ENCODE data around the gene PSD. TPM values are rescaled to one million over a fixed set of nuclear protein-coding genes. Genes with fewer than 3 reads are reported as not detected.
A peak's percentile ranks its signal among the peaks of the same experiment; 100 is the strongest.

The PSD gene
- total RNA-seq, 1 donor from 2014 or later, result 88.5 TPM

GRCh38 chr10:102450374-102451104, 32.0 kb upstream of the PSD start:
- Mint-ChIP-seq H3K27me3 (ENCODE audit: unreplicated experiment) (peaks cover 3% of the 10 kb centered on the region), H3K27ac (ENCODE audit: unreplicated experiment) (peak overlapping the region; percentile 76), H3K4me1 (ENCODE audit: low read depth, unreplicated experiment) (peaks cover 6% of the 10 kb centered on the region), H3K36me3 (ENCODE audit: unreplicated experiment) (no peaks in the 10 kb centered on the region), H3K9me3 (ENCODE audit: unreplicated experiment) (peaks cover 8% of the 10 kb centered on the region), H3K4me3 (ENCODE audit: unreplicated experiment) (peak overlapping the region; percentile 94)
- no peak for TF ChIP-seq CTCF (IDR thresholded peaks at IDR 0.05; ENCODE audit: partially characterized antibody, unreplicated experiment)
- DNase-seq, result peak; percentile 75

- Mint-ChIP-seq H3K27ac (ENCODE audit: unreplicated experiment) (peak overlapping the region; percentile 76), H3K4me1 (ENCODE audit: low read depth, unreplicated experiment) (peaks cover 6% of the 10 kb centered on the region), H3K27me3 (ENCODE audit: unreplicated experiment) (peaks cover 3% of the 10 kb centered on the region), H3K9me3 (ENCODE audit: unreplicated experiment) (peaks cover 6% of the 10 kb centered on the region), H3K4me3 (ENCODE audit: unreplicated experiment) (peak overlapping the region; percentile 94), H3K36me3 (ENCODE audit: unreplicated experiment) (no peaks in the 10 kb centered on the region)
- no peak for DNase-seq
- TF ChIP-seq CTCF (IDR thresholded peaks at IDR 0.05; ENCODE audit: partially characterized antibody, unreplicated experiment), result no peak
These were observed 31.5 kb upstream of the PSD start for GRCh38 chr10:102450124-102450373.

GRCh38 chr10:102449321-102450123, 30.9 kb upstream of the PSD start:
- peak overlapping the region; percentile 94 for H3K4me3 Mint-ChIP-seq (ENCODE audit: unreplicated experiment)
- H3K27me3 Mint-ChIP-seq (ENCODE audit: unreplicated experiment), result peaks cover 3% of the 10 kb centered on the region
- no peak for TF ChIP-seq CTCF (IDR thresholded peaks at IDR 0.05; ENCODE audit: partially characterized antibody, unreplicated experiment)
- H3K36me3 Mint-ChIP-seq (ENCODE audit: unreplicated experiment), result no peaks in the 10 kb centered on the region
- peaks cover 3% of the 10 kb centered on the region for H3K4me1 Mint-ChIP-seq (ENCODE audit: low read depth, unreplicated experiment)
- DNase-seq, result peak; percentile 21
- peak overlapping the region; percentile 76 for H3K27ac Mint-ChIP-seq (ENCODE audit: unreplicated experiment)
- H3K9me3 Mint-ChIP-seq (ENCODE audit: unreplicated experiment), result peaks cover 6% of the 10 kb centered on the region

GRCh38 chr10:102444851-102445250, 26.3 kb upstream of the PSD start:
- H3K27ac Mint-ChIP-seq (ENCODE audit: unreplicated experiment), result no peak overlapping the region
- no peaks in the 10 kb centered on the region for H3K27me3 Mint-ChIP-seq (ENCODE audit: unreplicated experiment)
- peaks cover 4% of the 10 kb centered on the region for H3K9me3 Mint-ChIP-seq (ENCODE audit: unreplicated experiment)
- H3K36me3 Mint-ChIP-seq (ENCODE audit: unreplicated experiment), result no peaks in the 10 kb centered on the region
- H3K4me3 Mint-ChIP-seq (ENCODE audit: unreplicated experiment), result no peak overlapping the region
- peaks cover 3% of the 10 kb centered on the region for H3K4me1 Mint-ChIP-seq (ENCODE audit: low read depth, unreplicated experiment)
- no peak for TF ChIP-seq CTCF (IDR thresholded peaks at IDR 0.05; ENCODE audit: partially characterized antibody, unreplicated experiment)
- DNase-seq, result no peak

- Mint-ChIP-seq H3K4me1 (ENCODE audit: low read depth, unreplicated experiment) (peaks cover 4% of the 10 kb centered on the region), H3K27ac (ENCODE audit: unreplicated experiment) (no peak overlapping the region), H3K27me3 (ENCODE audit: unreplicated experiment) (peaks cover 11% of the 10 kb centered on the region), H3K36me3 (ENCODE audit: unreplicated experiment) (no peaks in the 10 kb centered on the region), H3K9me3 (ENCODE audit: unreplicated experiment) (peaks cover 3% of the 10 kb centered on the region), H3K4me3 (ENCODE audit: unreplicated experiment) (no peak overlapping the region)
- no peak for DNase-seq
- TF ChIP-seq CTCF (IDR thresholded peaks at IDR 0.05; ENCODE audit: partially characterized antibody, unreplicated experiment), result no peak
These were observed 19.8 kb upstream of the PSD start for GRCh38 chr10:102438374-102438773.
